GM18868 (cell line): ENCODE measurements around the gene TAGLN.
"Not testable (repeated sequence)": the region's sequence is repeated elsewhere in the genome, so short reads cannot be mapped to it uniquely, and the experiment has no call there.

ENCODE experiments used
- ATAC-seq: cut with Tn5 transposase; IDR thresholded peaks from one replicate; pipeline ENCODE4 v1.9.1; 2021; ENCODE audit warnings: mild to moderate bottlenecking, moderate library complexity; ENCODE audit not compliant: unreplicated experiment

TAGLN gene

GRCh38 chr11:117180661-117181585, 18.2 kb upstream of the TAGLN start:
- peak; percentile 35 for ATAC-seq

DNA sequence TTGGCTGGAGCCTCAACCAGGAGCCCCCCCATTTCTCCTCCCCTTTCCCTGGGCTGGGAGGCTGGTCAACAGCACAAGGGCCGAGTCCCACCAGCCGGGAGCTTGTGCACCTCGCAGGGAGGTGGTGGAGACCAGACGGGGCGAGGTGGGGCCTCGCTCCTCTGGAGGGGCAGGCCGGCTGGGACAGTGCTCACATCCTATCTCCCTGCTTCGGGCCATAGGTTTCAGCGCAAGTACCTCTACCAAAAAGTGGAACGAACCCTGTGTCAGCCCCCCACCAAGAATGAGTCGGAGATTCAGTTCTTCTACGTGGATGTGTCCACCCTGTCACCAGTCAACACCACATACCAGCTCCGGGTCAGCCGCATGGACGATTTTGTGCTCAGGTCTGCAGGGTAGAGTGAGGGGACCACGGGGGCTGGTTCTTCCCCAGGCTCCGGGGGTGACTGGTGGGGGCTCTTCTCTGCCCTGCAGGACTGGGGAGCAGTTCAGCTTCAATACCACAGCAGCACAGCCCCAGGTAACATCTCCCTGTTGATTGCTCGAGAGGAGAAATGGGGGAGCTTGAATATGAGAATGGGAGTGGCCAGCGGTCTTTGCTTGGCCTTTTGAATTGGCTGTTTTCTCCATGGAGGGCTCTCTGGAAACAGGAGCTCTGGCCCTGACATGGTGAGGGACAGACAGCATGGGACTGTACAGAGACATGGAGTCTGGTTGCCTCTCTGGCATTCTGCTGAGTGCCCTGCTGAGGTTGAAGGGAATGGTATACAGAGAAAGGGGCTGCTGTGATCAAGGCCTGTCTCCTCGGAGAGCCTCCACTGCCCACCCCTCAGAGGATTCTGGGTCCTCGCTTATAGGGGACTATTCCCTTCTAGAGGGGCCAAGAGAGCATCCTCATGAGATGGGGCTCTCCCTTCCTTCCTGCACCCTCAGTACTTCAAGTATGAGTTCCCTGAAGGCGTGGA, 17.3 kb upstream of the TAGLN start:
- no peak for ATAC-seq

DNA sequence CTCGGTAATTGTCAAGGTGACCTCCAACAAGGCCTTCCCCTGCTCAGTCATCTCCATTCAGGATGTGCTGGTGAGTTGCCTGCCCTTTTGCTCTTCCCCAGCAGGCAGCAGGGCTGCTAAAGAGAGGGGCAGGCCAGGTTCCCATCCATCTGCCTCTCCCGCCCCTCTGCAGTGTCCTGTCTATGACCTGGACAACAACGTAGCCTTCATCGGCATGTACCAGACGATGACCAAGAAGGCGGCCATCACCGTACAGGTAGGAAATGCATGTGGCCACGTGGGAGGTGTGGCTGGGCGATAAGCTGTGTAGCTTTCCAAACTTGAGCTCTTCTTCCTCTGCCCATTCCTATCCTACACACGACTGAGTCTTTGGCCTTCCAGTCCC, 16.6 kb upstream of the TAGLN start:
- no peak for ATAC-seq

DNA sequence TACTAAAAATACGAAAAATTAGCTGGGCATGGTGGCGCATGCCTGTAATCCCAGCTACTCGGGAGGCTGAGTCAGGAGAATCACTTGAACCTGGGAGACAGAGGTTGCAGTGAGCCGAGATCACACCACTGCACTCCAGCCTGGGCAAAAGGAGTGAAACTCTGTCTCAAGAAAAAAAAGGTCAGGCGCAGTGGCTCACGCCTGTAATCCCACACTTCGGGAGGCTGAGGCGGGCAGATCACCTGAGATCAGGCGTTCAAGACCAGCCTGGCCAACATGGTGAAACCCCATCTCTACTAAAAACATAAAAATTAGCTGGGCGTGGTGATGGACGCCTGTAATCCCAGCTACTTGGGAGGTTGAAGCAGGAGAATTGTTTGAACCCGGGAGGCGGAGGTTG, 16.0 kb upstream of the TAGLN start:
- not testable (repeated sequence) for ATAC-seq

- no peak for ATAC-seq
Observed at GRCh38 chr11:117183724-117184349, 15.3 kb upstream of the TAGLN start.

DNA sequence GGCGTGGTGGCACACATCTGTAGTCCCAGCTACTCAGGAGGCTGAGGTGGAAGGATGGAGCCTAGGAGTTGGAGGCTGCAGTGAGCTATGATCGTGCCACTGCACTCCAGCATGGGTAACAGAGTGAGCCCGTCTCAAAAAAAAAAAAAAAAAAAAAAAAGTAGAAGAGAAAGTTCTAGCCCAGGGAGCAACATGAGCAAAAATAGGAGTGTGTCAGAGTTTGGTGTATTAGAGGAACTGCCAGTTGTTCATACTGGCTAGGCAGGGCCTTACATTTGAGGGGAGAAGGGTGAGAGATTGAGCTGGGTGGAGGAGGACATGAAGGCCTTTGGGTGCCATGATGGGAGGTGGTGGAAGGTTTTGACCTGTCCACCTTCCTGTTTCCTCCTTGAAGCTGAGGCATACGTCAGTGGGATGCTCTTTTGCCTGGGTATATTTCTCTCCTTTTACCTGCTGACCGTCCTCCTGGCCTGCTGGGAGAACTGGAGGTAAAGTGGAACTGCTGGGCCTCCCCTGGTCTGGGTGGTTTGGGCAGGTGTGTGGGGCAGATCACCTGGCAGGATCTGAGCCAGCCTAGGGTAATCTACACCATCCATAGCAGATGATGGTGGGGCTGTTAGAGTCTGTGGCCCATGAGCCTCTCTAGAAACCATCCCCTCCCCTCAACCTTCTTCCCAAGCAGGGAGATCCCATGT, 13.3 kb upstream of the TAGLN start:
- ATAC-seq, result no peak

DNA sequence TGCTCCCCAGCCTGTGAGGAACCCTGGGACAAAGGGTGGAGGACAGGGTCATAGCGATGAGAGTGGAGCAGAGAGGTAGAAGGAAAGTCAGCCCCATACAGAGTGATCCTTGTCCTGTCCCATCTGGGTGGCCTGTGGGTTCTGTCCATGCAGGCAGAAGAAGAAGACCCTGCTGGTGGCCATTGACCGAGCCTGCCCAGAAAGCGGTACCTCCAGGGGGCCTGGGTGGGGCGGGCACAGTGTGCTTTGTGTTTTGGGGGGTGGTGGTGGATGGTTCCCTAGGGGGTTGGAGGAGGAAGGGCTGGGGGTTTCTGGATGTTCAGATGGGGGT, 12.8 kb upstream of the TAGLN start:
- no peak for ATAC-seq

GRCh38 chr11:117187007-117187406, 12.2 kb upstream of the TAGLN start:
- no peak for ATAC-seq

DNA sequence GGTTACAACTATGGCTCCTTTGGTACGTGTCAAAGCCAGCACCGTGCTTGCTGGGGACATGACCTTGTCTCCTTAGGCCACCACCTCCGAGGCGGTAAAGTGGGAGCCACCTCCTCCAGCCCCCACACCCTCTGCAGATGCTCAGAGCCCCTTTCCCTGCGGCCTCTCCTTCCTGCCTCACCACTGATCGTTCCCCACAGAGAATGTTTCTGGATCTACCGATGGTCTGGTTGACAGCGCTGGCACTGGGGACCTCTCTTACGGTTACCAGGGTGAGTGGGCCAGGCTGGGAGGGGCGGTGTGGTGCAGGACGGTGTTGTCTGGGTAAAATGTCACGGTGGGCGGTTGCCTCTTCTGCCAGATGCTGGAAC, 11.8 kb upstream of the TAGLN start:
- no peak for ATAC-seq

DNA sequence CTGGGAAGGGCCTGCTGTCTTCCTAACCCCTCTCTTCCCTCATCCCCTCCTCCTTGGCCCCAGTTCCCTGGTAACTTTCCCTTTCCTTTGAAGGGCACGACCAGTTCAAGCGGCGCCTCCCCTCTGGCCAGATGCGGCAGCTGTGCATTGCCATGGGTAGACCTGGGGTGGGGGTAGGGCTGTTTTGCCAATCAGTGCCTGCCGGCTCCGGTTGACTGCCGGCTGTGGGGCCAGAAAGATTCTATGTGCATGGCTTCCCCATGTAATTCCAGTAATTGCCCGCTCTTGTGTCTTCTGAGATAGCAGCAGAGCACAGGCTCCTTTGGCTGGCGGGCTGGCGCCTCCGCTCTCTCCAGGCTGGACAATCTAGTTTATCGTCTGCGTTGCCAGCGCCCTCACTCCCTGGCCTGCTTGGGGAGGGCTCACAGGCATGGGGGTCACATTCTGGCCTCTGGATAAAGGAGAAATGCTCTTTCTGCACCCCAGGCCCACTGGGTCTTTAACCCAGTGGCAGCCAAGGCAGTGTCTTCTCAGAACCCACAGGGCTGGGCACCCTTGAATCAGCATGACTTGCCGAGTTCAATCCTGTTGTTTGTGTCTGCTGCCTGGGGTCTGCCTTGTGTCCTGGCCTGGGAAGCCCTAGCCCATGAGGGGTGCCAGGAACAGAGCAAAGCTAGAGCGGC, 11.2 kb upstream of the TAGLN start:
- no peak for ATAC-seq

- no peak for ATAC-seq
Observed at GRCh38 chr11:117188620-117189081, 10.5 kb upstream of the TAGLN start.

- peak; percentile 48 for ATAC-seq
Observed at GRCh38 chr11:117189191-117189940, 9.8 kb upstream of the TAGLN start.

- no peak for ATAC-seq
Observed at GRCh38 chr11:117189941-117190544, 9.1 kb upstream of the TAGLN start.

DNA sequence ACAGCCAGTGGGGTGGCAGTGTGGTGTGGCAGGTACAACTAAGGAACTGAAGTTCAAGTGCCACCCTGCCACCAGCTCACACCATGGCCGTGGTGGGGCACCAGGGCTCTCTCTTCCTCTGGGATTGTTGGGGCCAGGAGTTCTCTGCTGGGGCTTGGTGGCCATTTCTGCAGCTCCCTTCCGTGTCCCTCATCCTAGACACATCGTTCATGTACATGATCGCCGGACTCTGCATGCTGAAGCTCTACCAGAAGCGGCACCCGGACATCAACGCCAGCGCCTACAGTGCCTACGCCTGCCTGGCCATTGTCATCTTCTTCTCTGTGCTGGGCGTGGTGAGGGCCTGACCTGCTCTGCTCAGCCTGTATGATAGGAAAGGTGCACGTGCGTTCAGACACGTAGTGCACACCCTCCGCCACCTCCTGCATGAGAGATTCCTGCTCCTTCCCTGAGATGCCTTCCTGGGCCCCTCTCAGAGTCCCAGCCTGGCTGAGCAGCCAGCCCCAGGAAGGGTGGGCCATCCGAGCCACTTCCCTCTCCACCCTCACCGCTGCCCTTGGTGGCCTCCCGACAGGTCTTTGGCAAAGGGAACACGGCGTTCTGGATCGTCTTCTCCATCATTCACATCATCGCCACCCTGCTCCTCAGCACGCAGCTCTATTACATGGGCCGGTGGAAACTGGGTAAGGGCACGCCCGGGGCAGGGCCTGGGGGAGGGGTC, 7.3 kb upstream of the TAGLN start:
- no peak for ATAC-seq

GRCh38 chr11:117192401-117192875, 6.7 kb upstream of the TAGLN start:
- ATAC-seq, result no peak

DNA sequence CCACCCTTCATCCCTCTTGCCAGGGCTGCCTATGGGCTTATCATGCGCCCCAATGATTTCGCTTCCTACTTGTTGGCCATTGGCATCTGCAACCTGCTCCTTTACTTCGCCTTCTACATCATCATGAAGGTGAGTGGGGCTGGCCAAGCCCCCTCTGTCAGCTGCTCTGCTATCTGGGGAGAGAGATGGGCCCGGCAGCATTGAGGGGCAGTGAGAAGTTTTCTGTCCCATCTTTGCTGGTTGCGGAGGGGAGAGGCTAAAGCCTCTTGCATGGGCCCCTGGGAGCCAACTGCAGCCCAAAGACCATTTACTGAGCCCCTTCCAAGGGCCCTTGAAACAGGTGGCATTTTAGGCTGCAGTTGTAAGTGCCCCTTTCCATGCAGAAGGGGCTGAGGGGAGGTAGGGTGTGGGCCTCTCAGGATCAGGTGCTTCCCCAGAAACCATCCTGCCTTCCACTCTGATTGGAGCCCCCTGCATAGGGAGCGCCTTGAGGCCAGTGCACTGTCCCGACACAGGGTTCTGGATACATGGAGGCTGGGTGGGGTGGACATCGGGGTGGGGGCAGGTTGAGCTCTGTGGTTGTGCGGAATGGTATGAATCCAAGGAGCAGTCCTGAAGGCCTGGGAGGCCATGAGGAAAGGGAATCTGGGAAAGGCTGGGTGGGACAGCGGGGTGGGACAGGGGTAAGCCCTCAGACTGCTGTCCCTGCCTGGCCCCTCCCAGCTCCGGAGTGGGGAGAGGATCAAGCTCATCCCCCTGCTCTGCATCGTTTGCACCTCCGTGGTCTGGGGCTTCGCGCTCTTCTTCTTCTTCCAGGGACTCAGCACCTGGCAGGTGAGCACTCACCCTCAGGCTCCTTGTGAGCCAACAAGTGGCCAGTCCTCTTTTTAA, 5.8 kb upstream of the TAGLN start:
- no peak for ATAC-seq

DNA sequence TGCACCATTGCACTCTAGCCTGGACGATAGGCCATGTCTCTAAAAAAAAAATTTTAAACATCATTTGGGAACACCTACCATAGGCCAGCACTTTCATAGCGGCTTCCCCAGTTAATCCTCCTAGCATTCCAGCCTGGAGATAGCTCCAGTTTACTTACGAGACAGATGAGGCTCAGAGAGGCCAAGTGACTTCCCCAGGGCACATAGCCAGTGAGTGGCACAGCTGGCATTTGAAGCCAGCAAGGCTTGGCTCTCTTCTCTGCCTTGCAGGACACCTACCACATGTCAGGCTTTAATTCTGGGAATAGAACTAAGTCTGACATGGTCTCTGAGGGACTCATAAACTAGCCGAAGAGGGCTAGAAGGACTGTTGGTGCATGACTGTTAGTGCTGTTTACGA, 4.9 kb upstream of the TAGLN start:
- no peak for ATAC-seq
